Measurements from ENCODE around the gene MAX. TPM values are rescaled to one million over a fixed set of nuclear protein-coding genes. Genes with fewer than 3 reads are reported as not detected.

The MAX gene
- total and polyA plus RNA-seq, 11 donors: 42.3 to 102 (median 74.4) TPM

DNA sequence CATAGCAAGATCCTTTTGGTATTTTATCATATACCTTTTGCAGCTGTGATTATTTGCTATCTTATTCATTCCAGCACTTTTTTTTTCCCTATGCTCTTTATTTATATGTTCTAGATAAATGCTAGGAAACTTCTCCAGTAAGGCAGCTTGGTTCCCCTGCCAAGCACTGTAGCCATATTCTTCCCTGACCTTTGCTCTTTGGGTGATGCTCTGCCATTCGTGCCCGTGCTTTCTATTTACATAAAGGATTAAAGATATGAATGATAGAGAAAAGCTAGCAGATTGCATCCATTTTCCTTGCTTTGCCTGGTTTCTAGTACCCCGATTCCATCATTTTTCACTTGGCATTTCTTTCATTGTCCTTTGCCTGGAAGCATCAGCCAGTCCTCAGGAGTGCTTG lies 73.4 kb downstream of the MAX start:
- WGBS, 4 donors: 89 to 95% (median 93%) methylated on average over 3 of the region's 3 CpGs
- TF ChIP-seq POLR2A (IDR thresholded peaks at IDR 0.05): no peak
- TF ChIP-seq, protein P1, sequence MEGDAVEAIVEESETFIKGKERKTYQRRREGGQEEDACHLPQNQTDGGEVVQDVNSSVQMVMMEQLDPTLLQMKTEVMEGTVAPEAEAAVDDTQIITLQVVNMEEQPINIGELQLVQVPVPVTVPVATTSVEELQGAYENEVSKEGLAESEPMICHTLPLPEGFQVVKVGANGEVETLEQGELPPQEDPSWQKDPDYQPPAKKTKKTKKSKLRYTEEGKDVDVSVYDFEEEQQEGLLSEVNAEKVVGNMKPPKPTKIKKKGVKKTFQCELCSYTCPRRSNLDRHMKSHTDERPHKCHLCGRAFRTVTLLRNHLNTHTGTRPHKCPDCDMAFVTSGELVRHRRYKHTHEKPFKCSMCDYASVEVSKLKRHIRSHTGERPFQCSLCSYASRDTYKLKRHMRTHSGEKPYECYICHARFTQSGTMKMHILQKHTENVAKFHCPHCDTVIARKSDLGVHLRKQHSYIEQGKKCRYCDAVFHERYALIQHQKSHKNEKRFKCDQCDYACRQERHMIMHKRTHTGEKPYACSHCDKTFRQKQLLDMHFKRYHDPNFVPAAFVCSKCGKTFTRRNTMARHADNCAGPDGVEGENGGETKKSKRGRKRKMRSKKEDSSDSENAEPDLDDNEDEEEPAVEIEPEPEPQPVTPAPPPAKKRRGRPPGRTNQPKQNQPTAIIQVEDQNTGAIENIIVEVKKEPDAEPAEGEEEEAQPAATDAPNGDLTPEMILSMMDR (IDR thresholded peaks at IDR 0.05): no peak
- Histone ChIP-seq H3K9me3 (no peaks in the 10 kb centered on the region), H3K4me3 (no peak overlapping the region), H3K4me1 (peaks cover 0 to 8% (median 0%) of the 10 kb centered on the region in 12 donors), H3K36me3 (peaks cover 0 to 71% (median 45%) of the 10 kb centered on the region in 9 donors), H3K27me3 (no peaks in the 10 kb centered on the region), H3K27ac (no peak overlapping the region)
- ATAC-seq (no peak), DNase-seq (no peak)
- intact Hi-C loops (cut with DNase I): loop anchor here in 1 of 10 donors (10.0 kb wide), 1 partner anchor 76 kb away; the partner anchor contains the start of gene MAX

GRCh38 chr14:65027127-65027799 lies 75.1 kb downstream of the MAX start:
- Histone ChIP-seq H3K4me1 (peaks cover 0 to 4% (median 0%) of the 10 kb centered on the region in 12 donors), H3K36me3 (peaks cover 0 to 54% (median 33%) of the 10 kb centered on the region in 9 donors), H3K27ac (no peak overlapping the region), H3K4me3 (no peak overlapping the region), H3K9me3 (no peaks in the 10 kb centered on the region), H3K27me3 (no peaks in the 10 kb centered on the region)
- intact Hi-C loops (cut with DNase I): loop anchor here in 1 of 10 donors (10.0 kb wide), 1 partner anchor 78 kb away; the partner anchor contains the start of gene MAX
- TF ChIP-seq, protein P1 (IDR thresholded peaks at IDR 0.05): no peak
- TF ChIP-seq POLR2A (IDR thresholded peaks at IDR 0.05): no peak
- WGBS, 4 donors: 96 to 99% (median 97%) methylated on average over 11 of the region's 11 CpGs
- ATAC-seq (no peak), DNase-seq (no peak)

DNA sequence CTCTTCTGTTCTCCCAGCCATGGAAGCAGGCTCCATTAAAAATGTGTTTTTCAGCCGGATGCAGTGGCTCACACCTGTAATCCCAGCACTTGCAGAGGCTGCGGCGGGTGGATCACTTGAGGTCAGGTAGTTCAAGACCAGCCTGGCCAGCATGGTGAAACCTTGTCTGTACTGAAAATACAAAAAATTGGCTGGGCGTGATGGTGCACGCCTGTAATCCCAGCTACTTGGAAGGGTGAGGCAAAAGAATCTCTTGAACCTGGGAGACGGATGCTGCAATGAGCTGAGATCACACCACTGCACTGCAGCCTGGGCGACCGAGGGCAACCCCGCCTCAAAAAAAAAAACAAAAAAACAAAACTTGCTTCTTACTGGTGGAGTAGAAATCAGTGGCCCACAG lies 75.8 kb downstream of the MAX start:
- ATAC-seq (no peak), DNase-seq (no peak)
- 93 to 96% (median 95%) methylated on average over 9 of the region's 9 CpGs for WGBS, 4 donors
- H3K36me3 ChIP-seq: peaks cover 0 to 51% (median 32%) of the 10 kb centered on the region in 9 donors
- no peaks in the 10 kb centered on the region for H3K27me3 ChIP-seq
- H3K27ac ChIP-seq: peak overlapping the region in 1 of 12 donors; percentile 56
- H3K4me1 ChIP-seq: no peaks in the 10 kb centered on the region
- no peaks in the 10 kb centered on the region for H3K9me3 ChIP-seq
- intact Hi-C loops (cut with DNase I): loop anchor here in 1 of 10 donors (10.0 kb wide), 1 partner anchor 78 kb away; the partner anchor contains the start of gene MAX
- no peak overlapping the region for H3K4me3 ChIP-seq
- TF ChIP-seq, protein P1 (IDR thresholded peaks at IDR 0.05): no peak
- no peak for TF ChIP-seq POLR2A (IDR thresholded peaks at IDR 0.05)

DNA sequence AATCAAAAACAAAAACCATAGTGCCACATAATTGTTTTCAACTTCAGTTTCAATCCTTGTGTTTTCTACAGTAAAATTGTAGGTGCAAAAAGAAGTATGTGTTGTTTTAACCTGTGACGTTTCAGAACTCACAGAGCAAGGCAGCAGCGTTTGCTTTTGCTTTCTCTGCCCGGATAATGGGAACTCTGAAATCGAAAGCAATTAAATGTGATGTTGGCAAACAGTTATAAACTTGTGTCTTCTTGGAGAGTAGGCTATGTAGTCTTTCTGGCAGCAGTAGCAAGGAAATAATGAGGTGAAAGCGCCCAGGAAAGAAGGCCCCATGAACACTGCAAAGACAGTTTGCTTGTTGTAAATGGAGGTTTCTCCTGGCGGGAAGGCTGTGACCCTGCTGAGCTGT lies 76.5 kb downstream of the MAX start:
- WGBS, 4 donors: 92 to 97% (median 95%) methylated on average over 6 of the region's 6 CpGs
- no peak for TF ChIP-seq POLR2A (IDR thresholded peaks at IDR 0.05)
- TF ChIP-seq, protein P1 (IDR thresholded peaks at IDR 0.05): no peak
- Histone ChIP-seq H3K4me3 (no peak overlapping the region), H3K36me3 (peaks cover 0 to 47% (median 32%) of the 10 kb centered on the region in 9 donors), H3K27me3 (no peaks in the 10 kb centered on the region), H3K9me3 (no peaks in the 10 kb centered on the region), H3K4me1 (no peaks in the 10 kb centered on the region), H3K27ac (peak overlapping the region in 1 of 12 donors; percentile 56)
- no peak for ATAC-seq
- no peak for DNase-seq
- intact Hi-C loops (cut with DNase I): loop anchor here in 1 of 10 donors (10.0 kb wide), 1 partner anchor 79 kb away; the partner anchor contains the start of gene MAX
